Activated T-cell treated with anti-CD3 and anti-CD28 coated beads, Interleukin-2, amount 50 U/mL, for 72 hours (primary cell): ENCODE data around the gene BRSK2. TPM values are rescaled to one million over a fixed set of nuclear protein-coding genes. Genes with fewer than 3 reads are reported as not detected.

ENCODE experiments used
- ATAC-seq, 2 donors: fragments of 150-1000 bp; cut with Tn5 transposase; replicated peaks in 1 of 2; 2 replicates each; pipeline ENCODE4 v1.10.0; 2021; ENCODE audit warnings: moderate library complexity in 2 of 2, mild to moderate bottlenecking in 1 of 2
- DNase-seq, 2 donors: peaks; one replicate each; pipeline ENCODE4 v3.0.0; 2021 to 2022; ENCODE audit warnings: mixed read lengths in 1 of 2
- H3K27ac Mint-ChIP-seq: one replicate; pipeline ENCODE4 v1.8.0; 2022; ENCODE audit warnings: mild to moderate bottlenecking, moderate library complexity, mixed read lengths
- H3K27me3 Mint-ChIP-seq: one replicate; pipeline ENCODE4 v1.8.0; 2022; ENCODE audit warnings: low read depth, mixed read lengths
- H3K36me3 Mint-ChIP-seq, 2 donors: one replicate each; pipeline ENCODE4 v1.8.0; 2022; ENCODE audit warnings: mixed read lengths in 2 of 2, mild to moderate bottlenecking in 1 of 2; ENCODE audit not compliant: insufficient read depth in 2 of 2
- H3K4me1 Mint-ChIP-seq: one replicate; pipeline ENCODE4 v1.8.0; 2022; ENCODE audit warnings: low read depth, mixed read lengths
- H3K4me3 Mint-ChIP-seq, 2 donors: one replicate each; pipeline ENCODE4 v1.8.0; 2022; ENCODE audit warnings: mild to moderate bottlenecking in 2 of 2, mixed read lengths in 2 of 2, moderate library complexity in 2 of 2
- H3K9me3 Mint-ChIP-seq, 2 donors: one replicate each; pipeline ENCODE4 v1.8.0; 2022; ENCODE audit warnings: mixed read lengths in 2 of 2
- total RNA-seq, 2 donors: library from RNA; stranded (reverse); gene quantifications; one replicate each; pipeline ENCODE4 v1.2.3, GENCODE V29; 2022

The BRSK2 gene
- total RNA-seq, 2 donors from 2014 or later, result 0.51 to 0.84 TPM

DNA sequence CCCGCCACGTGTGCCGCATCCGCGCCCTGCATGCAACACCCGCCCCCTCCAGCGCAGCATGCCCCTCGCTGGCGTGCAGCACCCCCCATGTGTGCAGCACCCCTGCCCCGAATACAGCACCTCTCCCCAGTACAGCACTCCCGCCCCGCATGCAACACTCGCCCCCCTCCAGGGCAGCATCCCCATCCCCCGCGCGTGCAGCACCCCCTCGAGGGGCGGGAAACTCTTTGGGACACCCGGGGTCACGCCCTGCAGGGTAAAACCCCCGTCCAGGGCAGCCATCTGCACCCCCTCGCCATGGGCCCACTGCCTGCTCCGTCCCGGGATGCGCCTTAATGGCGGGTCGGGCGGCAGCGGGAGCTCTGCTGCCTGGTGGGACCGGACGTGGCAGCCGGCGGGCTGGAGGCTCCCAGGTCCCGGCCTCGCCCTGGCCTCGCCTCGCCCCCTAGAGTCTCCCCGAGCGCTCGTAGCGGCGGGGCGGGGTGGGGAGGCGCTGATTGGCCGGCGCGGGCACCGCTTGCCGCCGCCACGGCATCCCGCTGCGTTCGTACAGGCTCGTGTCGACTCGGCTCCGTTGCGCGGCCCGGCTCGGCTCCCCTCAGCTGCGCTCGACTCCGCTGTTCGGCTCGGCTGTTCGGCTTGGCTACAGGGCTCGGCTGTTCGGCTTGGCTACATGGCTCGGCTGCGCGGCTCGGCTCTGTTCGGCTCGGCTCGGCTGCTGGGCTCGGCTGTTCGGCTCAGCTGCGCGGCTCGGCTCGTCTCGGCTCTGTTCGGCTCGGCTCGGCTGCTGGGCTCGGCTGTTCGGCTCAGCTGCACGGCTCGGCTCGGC lies 417 bp upstream of the BRSK2 start:
- DNase-seq, result peak; percentile 96 to 98
- no peaks in the 10 kb centered on the region for H3K36me3 Mint-ChIP-seq
- H3K9me3 Mint-ChIP-seq, result no peaks in the 10 kb centered on the region
- peaks cover 7% of the 10 kb centered on the region for H3K4me1 Mint-ChIP-seq
- peak; percentile 96 to 97 for ATAC-seq
- peaks cover 29% of the 10 kb centered on the region for H3K27me3 Mint-ChIP-seq
- H3K4me3 Mint-ChIP-seq, result peak overlapping the region; percentile 71 to 78
- no peak overlapping the region for H3K27ac Mint-ChIP-seq

DNA sequence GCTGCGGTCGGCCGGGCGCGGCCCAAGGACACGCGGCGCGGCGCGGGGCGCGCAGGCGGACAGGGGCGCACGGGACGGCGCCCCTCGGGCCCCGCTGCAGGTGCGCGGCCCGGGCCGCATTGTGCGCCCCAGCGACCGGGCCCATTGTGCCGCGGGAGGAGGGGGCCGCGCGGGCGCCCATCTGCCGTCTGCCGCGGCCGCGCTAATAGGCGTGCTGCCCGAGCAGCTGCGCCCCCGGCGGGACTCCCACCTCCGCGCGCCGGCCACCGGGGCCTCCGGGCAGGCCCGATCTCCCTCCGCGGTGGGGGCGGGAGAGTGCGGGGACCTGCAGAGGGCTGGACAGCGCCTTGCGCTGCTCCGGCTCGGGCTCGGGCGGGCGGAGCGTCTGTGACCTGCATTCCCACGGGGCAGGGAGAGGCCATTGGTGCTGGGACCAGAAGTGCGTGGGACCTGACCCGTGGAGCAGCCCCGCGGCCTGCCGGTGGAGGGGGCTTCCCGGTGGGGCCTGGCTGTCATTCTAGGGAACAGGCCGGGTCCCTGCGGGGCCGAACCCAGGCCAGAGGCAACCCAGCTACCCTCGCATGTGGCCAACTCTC lies 933 bp downstream of the BRSK2 start:
- no peaks in the 10 kb centered on the region for H3K4me1 Mint-ChIP-seq
- H3K36me3 Mint-ChIP-seq, result no peaks in the 10 kb centered on the region
- no peaks in the 10 kb centered on the region for H3K9me3 Mint-ChIP-seq
- H3K27me3 Mint-ChIP-seq, result peaks cover 29% of the 10 kb centered on the region
- no peak for ATAC-seq
- DNase-seq, result no peak
- H3K4me3 Mint-ChIP-seq, result peak overlapping the region; percentile 47 to 58
- no peak overlapping the region for H3K27ac Mint-ChIP-seq

DNA sequence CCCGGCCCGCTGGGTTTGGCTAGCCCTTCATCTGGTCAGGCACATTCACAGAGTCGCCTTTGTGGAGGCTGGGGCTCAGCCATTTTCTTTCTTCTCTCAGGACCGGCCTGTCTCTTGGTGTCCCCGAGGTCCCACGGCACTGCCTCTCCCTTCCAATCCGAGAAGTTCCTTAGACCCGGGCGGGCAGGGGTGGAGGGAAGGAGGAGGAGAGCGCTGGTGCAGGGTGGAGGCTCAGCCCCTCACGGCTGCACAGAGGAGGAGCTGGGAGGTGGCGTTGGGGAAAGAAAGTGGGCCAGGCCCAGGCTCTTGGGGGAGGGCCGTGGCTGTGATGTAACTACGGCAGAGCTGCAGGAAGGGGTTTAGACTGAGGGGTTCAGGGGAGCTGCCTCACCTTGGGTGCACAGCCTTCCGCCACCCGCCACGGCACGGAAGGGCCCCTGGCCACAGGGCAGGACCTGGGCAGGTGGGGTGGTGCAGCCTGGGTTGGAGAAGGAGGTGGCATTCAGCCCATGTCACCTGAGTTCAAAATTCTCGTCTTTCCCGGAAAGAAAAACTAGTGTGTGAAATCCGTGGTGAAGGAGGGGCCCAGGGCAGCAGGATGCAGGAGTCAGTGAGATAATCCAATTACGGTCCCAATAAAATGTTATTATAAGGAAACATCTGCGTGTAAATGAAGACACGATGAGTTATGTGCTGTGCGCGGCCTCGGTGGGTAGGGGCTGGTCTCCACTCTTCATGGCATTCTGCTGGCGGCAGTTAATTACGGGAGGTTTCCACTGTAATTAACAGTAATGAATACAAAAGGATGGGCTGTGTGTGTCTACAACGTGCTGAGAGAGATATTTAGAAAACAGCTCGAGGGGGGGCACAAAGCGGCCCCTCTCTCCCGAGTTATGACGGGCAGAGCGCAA lies 1.7 kb downstream of the BRSK2 start:
- H3K36me3 Mint-ChIP-seq, result no peaks in the 10 kb centered on the region
- peak overlapping the region; percentile 47 to 58 for H3K4me3 Mint-ChIP-seq
- H3K27ac Mint-ChIP-seq, result no peak overlapping the region

DNA sequence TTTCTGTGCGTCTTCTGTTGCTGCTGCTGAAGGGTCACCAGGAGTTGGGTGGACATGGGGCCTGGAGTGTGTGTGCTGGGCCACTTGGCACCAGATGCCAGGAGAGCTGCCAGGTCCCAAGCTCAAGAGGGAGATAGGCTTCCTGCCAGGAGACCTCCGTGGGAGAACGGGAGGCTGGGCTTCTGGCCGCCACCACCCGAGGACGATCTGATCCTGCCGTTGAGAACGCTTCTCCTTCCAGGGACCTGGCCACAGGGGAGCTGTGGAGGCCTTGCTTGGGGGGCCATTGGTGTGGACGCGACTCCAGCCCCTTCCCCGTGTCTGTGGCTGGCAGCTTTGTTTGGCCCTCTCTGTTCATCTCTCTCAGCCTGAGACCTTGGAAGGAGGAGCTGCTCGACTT lies 2.4 kb downstream of the BRSK2 start:
- DNase-seq, result no peak
- H3K4me1 Mint-ChIP-seq, result no peaks in the 10 kb centered on the region
- no peak overlapping the region for H3K27ac Mint-ChIP-seq
- no peaks in the 10 kb centered on the region for H3K36me3 Mint-ChIP-seq
- H3K9me3 Mint-ChIP-seq, result no peaks in the 10 kb centered on the region
- no peak for ATAC-seq
- H3K4me3 Mint-ChIP-seq, result no peak overlapping the region
- peaks cover 29% of the 10 kb centered on the region for H3K27me3 Mint-ChIP-seq

More for the DNA sequence above, 1.7 kb downstream of the BRSK2 start:
- DNase-seq, result no peak
- Mint-ChIP-seq H3K4me1 (no peaks in the 10 kb centered on the region), H3K27me3 (peaks cover 29% of the 10 kb centered on the region), H3K9me3 (no peaks in the 10 kb centered on the region)
- no peak for ATAC-seq

DNA sequence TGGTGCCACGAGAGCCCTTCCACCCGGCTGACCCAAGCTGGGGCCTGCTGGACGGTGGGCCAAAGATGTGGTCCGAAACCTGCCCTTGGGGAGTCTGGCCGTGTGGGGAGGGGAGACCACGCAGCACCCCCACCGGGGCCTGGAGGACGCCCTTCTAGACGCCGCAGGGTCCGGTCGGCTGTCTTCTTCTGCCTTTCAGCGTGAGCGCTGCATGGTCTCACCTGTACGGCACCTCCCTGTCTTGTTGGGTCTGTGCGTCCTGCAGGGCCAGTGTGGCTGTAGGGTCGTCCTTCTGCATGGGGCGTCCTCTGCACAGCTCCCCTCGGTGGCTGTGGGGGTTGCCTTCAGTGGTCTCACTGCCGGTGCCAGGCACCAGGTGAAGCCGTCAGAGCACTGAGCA lies 2.8 kb downstream of the BRSK2 start:
- DNase-seq (no peak), ATAC-seq (no peak)
- peaks cover 27% of the 10 kb centered on the region for H3K27me3 Mint-ChIP-seq
- H3K27ac Mint-ChIP-seq, result no peak overlapping the region
- no peaks in the 10 kb centered on the region for H3K36me3 Mint-ChIP-seq
- H3K4me1 Mint-ChIP-seq, result no peaks in the 10 kb centered on the region
- no peaks in the 10 kb centered on the region for H3K9me3 Mint-ChIP-seq
- no peak overlapping the region for H3K4me3 Mint-ChIP-seq

DNA sequence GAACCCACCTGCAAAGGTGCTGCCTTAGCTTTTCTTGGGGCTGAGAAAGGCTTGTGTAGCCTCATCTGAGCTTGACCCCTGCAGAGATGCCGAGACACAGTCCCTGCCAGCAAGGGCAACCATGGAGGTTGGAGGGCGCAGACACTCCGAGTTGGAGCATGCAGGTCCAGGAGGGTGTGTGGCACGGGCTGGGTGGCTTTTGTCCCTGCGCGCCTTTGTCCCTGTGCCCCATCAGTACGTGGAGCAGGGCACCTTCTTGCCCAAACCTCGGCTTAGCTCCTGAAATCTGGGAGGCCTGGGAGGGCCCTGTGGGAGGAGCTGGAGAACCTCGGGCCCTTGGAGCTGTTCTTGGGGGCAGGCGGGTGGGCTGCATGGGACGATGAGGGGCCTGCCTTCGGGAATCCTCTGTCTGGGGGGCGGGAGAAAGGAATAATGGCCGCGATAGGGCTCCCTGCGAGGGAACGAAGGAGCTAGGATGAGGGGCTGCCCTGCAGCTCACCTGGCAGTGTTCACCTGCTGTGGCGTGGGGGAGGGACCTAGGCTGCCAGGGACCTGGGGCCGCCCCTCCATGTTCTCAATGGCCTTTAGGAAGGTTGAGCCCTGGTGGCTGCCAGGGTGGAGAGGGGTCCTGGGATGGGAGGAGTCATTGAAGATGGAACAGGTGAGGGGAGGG lies 3.4 kb downstream of the BRSK2 start:
- ATAC-seq (no peak), DNase-seq (no peak)
- Mint-ChIP-seq H3K9me3 (no peaks in the 10 kb centered on the region), H3K27ac (no peak overlapping the region), H3K27me3 (peaks cover 22% of the 10 kb centered on the region), H3K36me3 (no peaks in the 10 kb centered on the region), H3K4me3 (no peak overlapping the region), H3K4me1 (no peaks in the 10 kb centered on the region)

DNA sequence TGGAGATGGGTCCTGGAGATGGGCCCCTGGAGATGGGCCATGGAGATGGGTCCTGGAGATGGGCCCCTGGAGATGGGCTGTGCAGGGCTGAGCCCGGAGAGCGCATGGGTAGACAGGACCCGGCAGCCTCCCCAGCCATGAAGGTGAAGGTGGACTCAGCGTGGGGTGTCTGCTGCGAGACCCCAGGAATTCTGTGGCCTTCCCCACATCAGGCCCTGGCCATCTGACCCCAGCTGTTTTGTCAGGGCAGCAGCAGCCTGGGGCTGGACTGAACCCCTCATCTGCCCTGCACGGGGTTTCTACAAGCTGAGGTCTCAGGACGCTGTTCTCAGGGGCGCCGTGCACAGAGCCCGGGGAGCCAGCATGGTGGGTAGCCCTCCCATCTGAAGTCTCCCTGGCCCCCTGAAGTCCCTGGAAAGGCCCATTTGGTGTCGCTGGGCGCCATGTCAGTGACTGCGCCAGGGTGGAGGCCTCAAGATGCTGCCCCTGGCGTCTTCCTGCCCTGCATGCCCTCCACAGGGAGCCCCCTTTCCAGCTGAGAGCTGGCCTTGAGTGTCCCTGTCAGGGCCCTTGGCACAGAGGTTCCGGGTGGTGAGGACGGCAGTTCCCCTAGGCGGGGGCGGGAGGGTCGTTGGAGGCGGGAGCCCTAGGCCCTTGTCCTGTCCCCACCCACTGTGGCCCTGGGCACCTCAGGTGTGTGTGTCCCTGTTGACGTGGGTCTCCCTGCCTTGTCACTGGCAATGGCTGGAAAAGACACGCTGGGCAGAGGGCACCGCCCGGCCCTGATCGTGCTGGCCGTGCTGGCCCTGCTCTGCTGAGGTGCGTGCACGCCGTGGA lies 5.4 kb downstream of the BRSK2 start:
- no peaks in the 10 kb centered on the region for H3K9me3 Mint-ChIP-seq
- no peak overlapping the region for H3K4me3 Mint-ChIP-seq
- no peak for DNase-seq
- H3K4me1 Mint-ChIP-seq, result no peaks in the 10 kb centered on the region
- H3K36me3 Mint-ChIP-seq, result no peaks in the 10 kb centered on the region
- no peak for ATAC-seq
- H3K27ac Mint-ChIP-seq, result no peak overlapping the region
- peaks cover 22% of the 10 kb centered on the region for H3K27me3 Mint-ChIP-seq

DNA sequence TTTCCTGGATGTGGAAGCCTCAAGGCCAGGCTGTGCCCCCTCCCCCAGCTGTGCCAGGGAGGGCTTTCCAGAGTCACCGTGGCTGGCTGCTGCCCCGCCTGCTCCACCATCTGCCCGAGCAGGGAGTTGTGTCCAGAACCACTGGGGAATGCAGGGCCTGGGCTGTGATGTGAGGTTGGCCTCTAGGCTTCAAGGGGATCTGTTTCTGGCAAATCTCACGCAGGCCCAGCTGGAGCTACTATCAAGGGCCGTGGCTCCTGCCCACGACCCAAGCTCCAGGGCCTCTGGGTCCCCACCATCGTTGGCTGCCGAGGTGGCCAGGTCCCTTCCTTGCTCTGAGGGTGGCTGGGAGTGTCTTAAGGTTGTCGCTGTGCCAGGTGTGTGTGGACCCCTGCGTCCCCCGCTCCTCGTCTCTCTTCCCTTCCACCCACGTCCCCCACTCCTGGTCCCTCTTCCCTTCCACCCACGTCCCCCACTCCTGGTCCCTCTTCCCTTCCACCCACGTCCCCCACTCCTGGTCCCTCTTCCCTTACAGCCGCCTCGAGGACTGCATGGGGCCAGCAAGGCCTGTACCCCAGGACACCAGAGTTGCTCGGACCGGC lies 6.1 kb downstream of the BRSK2 start:
- Mint-ChIP-seq H3K27ac (no peak overlapping the region), H3K27me3 (peaks cover 22% of the 10 kb centered on the region), H3K4me1 (no peaks in the 10 kb centered on the region), H3K36me3 (no peaks in the 10 kb centered on the region), H3K4me3 (no peak overlapping the region), H3K9me3 (no peaks in the 10 kb centered on the region)
- DNase-seq, result no peak
- ATAC-seq, result no peak

DNA sequence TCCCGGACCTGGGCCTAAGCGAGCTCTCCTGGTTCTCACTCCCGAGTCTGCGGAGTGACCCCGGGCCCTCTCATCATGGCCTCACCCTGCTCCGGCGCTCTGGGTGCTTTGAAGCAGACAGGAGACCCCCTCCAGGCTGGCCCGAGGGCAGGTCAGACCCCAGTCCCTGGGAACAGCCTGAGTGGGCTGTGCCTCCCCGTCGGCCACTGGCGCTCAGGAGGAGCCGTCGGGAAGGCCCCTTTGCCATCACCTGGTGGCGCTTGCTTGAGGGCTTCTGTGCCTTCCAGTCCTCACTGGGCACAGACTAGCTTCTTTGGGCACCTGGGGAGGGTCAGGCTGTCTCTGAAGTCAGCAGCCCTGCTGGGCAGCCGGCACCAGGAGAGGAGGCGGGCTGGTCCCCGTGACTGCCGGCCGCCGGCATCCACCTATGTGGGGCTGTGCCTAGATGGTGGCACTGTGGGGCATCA lies 6.7 kb downstream of the BRSK2 start:
- H3K27me3 Mint-ChIP-seq, result peaks cover 17% of the 10 kb centered on the region
- no peak overlapping the region for H3K27ac Mint-ChIP-seq
- no peak for DNase-seq
- no peak for ATAC-seq
- no peaks in the 10 kb centered on the region for H3K4me1 Mint-ChIP-seq
- H3K4me3 Mint-ChIP-seq, result no peak overlapping the region
- H3K36me3 Mint-ChIP-seq, result no peaks in the 10 kb centered on the region
- no peaks in the 10 kb centered on the region for H3K9me3 Mint-ChIP-seq

DNA sequence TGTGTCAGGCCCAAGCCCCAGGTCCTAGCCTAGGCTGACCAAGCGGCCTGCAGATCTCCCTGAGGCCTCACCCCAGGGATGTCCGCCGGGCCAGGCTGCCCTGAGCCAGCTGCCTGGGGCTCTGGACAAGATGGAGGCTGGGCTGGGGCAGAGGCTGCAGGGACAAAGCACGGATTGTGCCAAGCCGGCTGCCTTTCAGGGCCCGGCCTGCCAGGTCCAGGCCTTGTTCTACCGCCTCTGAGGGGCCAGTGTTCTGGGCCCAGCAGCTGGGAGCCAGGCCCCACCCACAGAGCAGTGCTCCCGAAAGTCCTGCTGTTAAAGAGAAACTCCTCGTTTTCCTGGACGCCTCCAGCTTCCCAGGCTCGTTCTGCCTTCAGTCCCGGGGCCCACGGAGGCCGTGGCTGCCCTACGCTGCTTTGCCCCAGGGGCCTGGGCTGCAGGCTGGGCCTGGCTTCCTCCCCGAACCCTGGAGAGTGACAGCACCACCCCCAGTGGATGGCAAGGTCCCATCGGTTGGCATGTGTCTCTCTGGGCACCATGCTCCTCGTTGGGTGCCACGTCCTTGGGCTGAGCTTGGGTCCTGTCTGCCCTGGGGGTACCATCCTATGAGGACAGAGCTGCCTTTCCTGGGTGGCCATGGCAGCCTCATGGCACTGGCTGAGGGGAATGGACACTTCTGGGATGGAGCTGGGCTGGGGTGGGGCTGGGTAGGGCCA lies 7.6 kb downstream of the BRSK2 start:
- DNase-seq (no peak), ATAC-seq (no peak)
- H3K4me3 Mint-ChIP-seq, result no peak overlapping the region
- no peaks in the 10 kb centered on the region for H3K9me3 Mint-ChIP-seq
- peaks cover 8% of the 10 kb centered on the region for H3K27me3 Mint-ChIP-seq
- no peak overlapping the region for H3K27ac Mint-ChIP-seq
- H3K4me1 Mint-ChIP-seq, result no peaks in the 10 kb centered on the region
- H3K36me3 Mint-ChIP-seq, result no peaks in the 10 kb centered on the region

DNA sequence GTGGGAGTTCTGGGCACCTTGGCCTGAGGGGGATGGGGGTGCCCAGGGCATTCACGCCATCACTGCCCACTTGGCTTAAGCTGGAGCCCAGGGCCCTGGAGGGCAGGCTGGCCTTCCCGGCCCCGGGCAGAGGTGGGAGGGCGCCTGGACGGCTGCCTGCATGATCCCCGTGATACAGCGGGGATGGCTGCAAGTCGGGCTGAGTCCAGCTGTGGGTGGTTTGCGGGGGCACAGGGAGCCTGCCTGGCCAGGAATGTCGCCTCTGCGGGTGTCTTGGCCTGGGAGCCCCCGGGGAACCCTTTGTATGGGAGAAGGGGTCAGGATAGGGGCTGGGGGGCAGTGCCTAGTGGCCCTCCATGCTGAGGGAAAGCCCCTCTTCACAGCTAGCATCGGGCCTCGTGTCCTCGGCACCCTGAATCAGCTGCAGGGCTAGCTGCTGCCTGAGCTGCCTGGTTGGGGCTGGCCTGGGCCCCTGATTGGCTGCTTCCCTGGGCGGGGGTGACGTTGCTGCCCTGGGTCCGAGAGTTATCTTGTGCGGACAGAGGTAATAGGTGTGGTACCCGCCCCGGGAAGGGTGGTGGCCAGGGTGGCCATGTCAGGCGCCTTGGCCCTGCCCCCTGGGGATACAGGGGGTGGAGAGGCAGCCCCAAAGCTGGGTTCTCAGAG lies 8.3 kb downstream of the BRSK2 start:
- no peak overlapping the region for H3K4me3 Mint-ChIP-seq
- DNase-seq, result no peak

More for the DNA sequence above, 8.3 kb downstream of the BRSK2 start:
- H3K4me1 Mint-ChIP-seq, result no peaks in the 10 kb centered on the region
- peaks cover 5% of the 10 kb centered on the region for H3K27me3 Mint-ChIP-seq
- ATAC-seq, result no peak
- H3K36me3 Mint-ChIP-seq, result no peaks in the 10 kb centered on the region
- H3K27ac Mint-ChIP-seq, result no peak overlapping the region
- no peaks in the 10 kb centered on the region for H3K9me3 Mint-ChIP-seq
